Measurements from ENCODE around the gene IMPDH2. TPM values are rescaled to one million over a fixed set of nuclear protein-coding genes. Genes with fewer than 3 reads are reported as not detected.

IMPDH2 gene
- polyA plus RNA-seq, 3 donors: 20.8 to 67.3 (median 21.0) TPM

DNA sequence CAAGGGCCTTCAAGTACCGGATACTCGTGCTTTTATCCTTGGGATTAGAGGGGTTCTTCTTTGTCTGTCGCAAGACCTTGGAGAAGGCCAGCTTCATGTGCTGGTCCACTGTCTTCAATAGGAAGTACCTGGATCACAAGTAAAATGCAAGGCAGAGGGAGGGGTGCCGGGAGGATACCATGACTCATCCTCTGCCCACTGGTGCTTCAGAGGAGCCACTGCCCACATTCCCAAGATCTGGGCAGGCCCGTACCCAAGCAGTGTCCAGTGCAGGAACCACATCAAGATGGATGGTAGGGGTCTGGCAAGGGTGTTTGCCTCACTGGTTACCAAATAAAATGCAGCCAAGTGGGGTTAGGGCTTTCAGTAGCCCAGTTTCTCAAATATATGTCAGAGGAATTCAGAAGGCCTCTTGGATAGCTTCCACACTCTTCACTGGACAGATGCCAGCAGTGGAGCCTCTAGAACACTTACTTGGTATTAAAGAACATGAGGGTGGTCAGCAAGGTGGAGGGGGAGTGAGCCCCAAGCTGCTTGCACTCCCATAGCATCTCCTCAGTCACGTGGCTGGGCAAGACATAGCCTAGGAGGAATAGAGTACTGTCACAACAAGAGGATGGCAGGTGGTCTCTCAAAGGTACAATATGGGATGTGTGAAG is 3.6 kb upstream of the IMPDH2 start:
- no peak overlapping the region for H2AFZ ChIP-seq (ENCODE audit: insufficient read depth, low read depth, low read length, poor library complexity, severe bottlenecking)
- H3K27ac ChIP-seq (ENCODE audit: low read depth in 1 of 2, low read length in 2 of 2): peak overlapping the region in 1 of 2 donors; percentile 64
- peaks cover 60 to 78% of the 10 kb centered on the region in 2 donors for H3K36me3 Mint-ChIP-seq

GRCh38 chr3:49030321-49030720 is 1.1 kb upstream of the IMPDH2 start:
- no peaks in the 10 kb centered on the region for H3K9me3 ChIP-seq (replicated peaks in 1 of 2; ENCODE audit: control insufficient read depth in 1 of 2, insufficient read depth in 1 of 2, low read length in 2 of 2)
- H3K27me3 ChIP-seq (ENCODE audit: control insufficient read depth in 2 of 2, insufficient read depth in 2 of 2, low read length in 2 of 2): no peaks in the 10 kb centered on the region
- intact Hi-C loops (cut with micrococcal nuclease): loop anchor here in 1 of 2 donors (5.0 kb wide), 1 partner anchor 67 kb away; no protein-coding TSS in a partner anchor
- H3K9me3 Mint-ChIP-seq: no peaks in the 10 kb centered on the region
- peaks cover 30% of the 10 kb centered on the region for H3K4me1 Mint-ChIP-seq
- H3K4me3 ChIP-seq (replicated peaks in 1 of 3; ENCODE audit: low read depth in 2 of 3, low read length in 3 of 3): no peak overlapping the region
- peaks cover 57 to 63% of the 10 kb centered on the region in 2 donors for H3K36me3 Mint-ChIP-seq
- H3K36me3 ChIP-seq (replicated peaks in 1 of 2; ENCODE audit: control insufficient read depth in 1 of 2, insufficient read depth in 2 of 2, low read length in 2 of 2): peaks cover 55 to 65% of the 10 kb centered on the region in 2 donors
- no peak overlapping the region for H3K9ac ChIP-seq (ENCODE audit: insufficient read depth, low read length, poor library complexity, severe bottlenecking)
- H3K4me1 ChIP-seq (ENCODE audit: control insufficient read depth in 1 of 2, insufficient read depth in 2 of 2, low read length in 2 of 2): peaks cover 19 to 26% of the 10 kb centered on the region in 2 donors
- H3K79me2 ChIP-seq (ENCODE audit: insufficient read depth, low read length): peaks cover 19% of the 10 kb centered on the region
- no peaks in the 10 kb centered on the region for H4K20me1 ChIP-seq (ENCODE audit: insufficient read depth, low read length)
- peak overlapping the region; percentile 29 to 92 for H3K27ac ChIP-seq (ENCODE audit: low read depth in 1 of 2, low read length in 2 of 2)
- H3K27me3 Mint-ChIP-seq (ENCODE audit: low read depth in 3 of 3): no peaks in the 10 kb centered on the region
- no peak for DNase-seq
- H2AFZ ChIP-seq (ENCODE audit: insufficient read depth, low read depth, low read length, poor library complexity, severe bottlenecking): no peak overlapping the region
- no peak overlapping the region for H3K4me2 ChIP-seq (replicated peaks; ENCODE audit: extremely low read depth, low read length, poor library complexity, severe bottlenecking)
- WGBS (ENCODE audit: insufficient coverage): 100% methylated on average over 4 of the region's 6 CpGs
- H3K4me3 Mint-ChIP-seq: no peak overlapping the region
- TF ChIP-seq, protein P1, sequence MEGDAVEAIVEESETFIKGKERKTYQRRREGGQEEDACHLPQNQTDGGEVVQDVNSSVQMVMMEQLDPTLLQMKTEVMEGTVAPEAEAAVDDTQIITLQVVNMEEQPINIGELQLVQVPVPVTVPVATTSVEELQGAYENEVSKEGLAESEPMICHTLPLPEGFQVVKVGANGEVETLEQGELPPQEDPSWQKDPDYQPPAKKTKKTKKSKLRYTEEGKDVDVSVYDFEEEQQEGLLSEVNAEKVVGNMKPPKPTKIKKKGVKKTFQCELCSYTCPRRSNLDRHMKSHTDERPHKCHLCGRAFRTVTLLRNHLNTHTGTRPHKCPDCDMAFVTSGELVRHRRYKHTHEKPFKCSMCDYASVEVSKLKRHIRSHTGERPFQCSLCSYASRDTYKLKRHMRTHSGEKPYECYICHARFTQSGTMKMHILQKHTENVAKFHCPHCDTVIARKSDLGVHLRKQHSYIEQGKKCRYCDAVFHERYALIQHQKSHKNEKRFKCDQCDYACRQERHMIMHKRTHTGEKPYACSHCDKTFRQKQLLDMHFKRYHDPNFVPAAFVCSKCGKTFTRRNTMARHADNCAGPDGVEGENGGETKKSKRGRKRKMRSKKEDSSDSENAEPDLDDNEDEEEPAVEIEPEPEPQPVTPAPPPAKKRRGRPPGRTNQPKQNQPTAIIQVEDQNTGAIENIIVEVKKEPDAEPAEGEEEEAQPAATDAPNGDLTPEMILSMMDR (IDR thresholded peaks at IDR 0.05): no peak
- H3K27ac Mint-ChIP-seq: peak overlapping the region; percentile 54 to 97 (median 88)

More for the DNA sequence above, 3.6 kb upstream of the IMPDH2 start:
- peaks cover 26 to 32% of the 10 kb centered on the region in 2 donors for H3K4me1 ChIP-seq (ENCODE audit: control insufficient read depth in 1 of 2, insufficient read depth in 2 of 2, low read length in 2 of 2)
- H3K4me3 ChIP-seq (replicated peaks in 1 of 3; ENCODE audit: low read depth in 2 of 3, low read length in 3 of 3): no peak overlapping the region
- Mint-ChIP-seq H3K4me1 (peaks cover 33% of the 10 kb centered on the region), H3K27ac (peak overlapping the region in 3 of 7 donors; percentile 25 to 59 (median 37)), H3K27me3 (ENCODE audit: low read depth in 3 of 3) (no peaks in the 10 kb centered on the region), H3K4me3 (no peak overlapping the region), H3K9me3 (no peaks in the 10 kb centered on the region)
- no peaks in the 10 kb centered on the region for H3K27me3 ChIP-seq (ENCODE audit: control insufficient read depth in 2 of 2, insufficient read depth in 2 of 2, low read length in 2 of 2)
- no peak overlapping the region for H3K4me2 ChIP-seq (replicated peaks; ENCODE audit: extremely low read depth, low read length, poor library complexity, severe bottlenecking)
- H3K79me2 ChIP-seq (ENCODE audit: insufficient read depth, low read length): peaks cover 16% of the 10 kb centered on the region
- TF ChIP-seq, protein P1 (IDR thresholded peaks at IDR 0.05): no peak
- no peaks in the 10 kb centered on the region for H3K9me3 ChIP-seq (replicated peaks in 1 of 2; ENCODE audit: control insufficient read depth in 1 of 2, insufficient read depth in 1 of 2, low read length in 2 of 2)
- intact Hi-C loops (cut with micrococcal nuclease): loop anchor here in 1 of 2 donors (5.0 kb wide), 1 partner anchor 65 kb away; no protein-coding TSS in a partner anchor
- H3K36me3 ChIP-seq (replicated peaks in 1 of 2; ENCODE audit: control insufficient read depth in 1 of 2, insufficient read depth in 2 of 2, low read length in 2 of 2): peaks cover 52 to 69% of the 10 kb centered on the region in 2 donors
- no peak for DNase-seq
- no peak overlapping the region for H3K9ac ChIP-seq (ENCODE audit: insufficient read depth, low read length, poor library complexity, severe bottlenecking)
- no peaks in the 10 kb centered on the region for H4K20me1 ChIP-seq (ENCODE audit: insufficient read depth, low read length)
- 100% methylated on average over 1 of the region's 6 CpGs for WGBS (ENCODE audit: insufficient coverage)

Data from CD14-positive monocyte (primary cell).